Ishikawa (cell line): ENCODE measurements around the gene VCAN.

Experiments used
- EP300 ChIP-seq: IDR thresholded peaks from 2 replicates; pipeline ENCODE4 v1.6.1; 2012; ENCODE audit warnings: borderline replicate concordance
- MAX ChIP-seq: IDR thresholded peaks from 2 replicates; pipeline ENCODE4 v1.6.1; 2012
- NFIC ChIP-seq: IDR thresholded peaks from 2 replicates; pipeline ENCODE4 v1.6.1; 2012
- RAD21 ChIP-seq: IDR thresholded peaks from 2 replicates; pipeline ENCODE4 v1.6.1; 2012; ENCODE audit warnings: low read depth
- REST ChIP-seq: IDR thresholded peaks from 2 replicates; pipeline ENCODE4 v1.6.1; 2012; ENCODE audit warnings: low read depth, mild to moderate bottlenecking
- TAF1 ChIP-seq: IDR thresholded peaks from 2 replicates; pipeline ENCODE4 v1.6.1; 2012; ENCODE audit warnings: low read depth, mild to moderate bottlenecking
- TEAD4 ChIP-seq: IDR thresholded peaks from 2 replicates; pipeline ENCODE4 v1.6.1; 2012
- USF1 ChIP-seq: IDR thresholded peaks from 2 replicates; pipeline ENCODE4 v1.6.1; 2012
- YY1 ChIP-seq: IDR thresholded peaks from 2 replicates; pipeline ENCODE4 v1.6.1; 2012; ENCODE audit warnings: low read depth

GRCh38 chr5:83496626-83497025 lies 25.1 kb downstream of the VCAN start:
- TF ChIP-seq TEAD4, result no peak
- no peak for TF ChIP-seq EP300
- no peak for TF ChIP-seq USF1
- TF ChIP-seq RAD21, result no peak
- TF ChIP-seq TAF1, result no peak
- TF ChIP-seq MAX, result no peak
- no peak for TF ChIP-seq YY1
- TF ChIP-seq NFIC, result no peak
- TF ChIP-seq REST, result no peak
